Measurements from ENCODE around the gene ZNF354C. TPM values are rescaled to one million over a fixed set of nuclear protein-coding genes. Genes with fewer than 3 reads are reported as not detected.
"Not testable (repeated sequence)": the region's sequence is repeated elsewhere in the genome, so short reads cannot be mapped to it uniquely, and the experiment has no call there.

ZNF354C gene
- polyA plus RNA-seq, 1 donor from 2014 or later = 6.1 TPM

DNA sequence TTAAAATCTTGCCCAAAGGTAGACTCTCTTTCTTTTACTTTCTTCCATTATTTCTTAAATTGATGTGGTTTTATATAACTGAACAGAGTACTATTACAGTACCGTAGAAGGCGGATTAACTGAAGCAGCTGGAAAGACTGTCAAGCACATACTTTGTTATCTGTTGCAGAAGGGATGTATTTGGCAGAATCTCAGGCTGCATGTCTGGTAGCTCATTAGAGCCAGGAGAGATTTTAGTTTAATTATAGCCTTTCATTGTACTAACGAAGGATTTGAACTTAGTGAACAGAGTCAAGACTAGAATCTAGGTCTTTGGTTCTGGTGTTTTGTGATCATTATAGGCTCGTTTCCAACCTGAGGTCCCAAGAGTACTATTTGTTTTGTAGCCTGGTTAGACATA is 20.6 kb downstream of the ZNF354C start:
- no peaks in the 10 kb centered on the region for H3F3A ChIP-seq (ENCODE audit: insufficient read depth, low read length, poor library complexity, severe bottlenecking)
- H3K79me2 ChIP-seq (replicated peaks; ENCODE audit: insufficient read depth, low read length) = no peaks in the 10 kb centered on the region
- no peak overlapping the region for H3K4me2 ChIP-seq (ENCODE audit: low read length)
- H4K20me1 ChIP-seq (ENCODE audit: insufficient read depth) = no peaks in the 10 kb centered on the region
- H3K9me2 ChIP-seq (ENCODE audit: insufficient read depth, low read length) = no peaks in the 10 kb centered on the region
- H3K36me3 ChIP-seq (ENCODE audit: insufficient read depth, low read length) = no peaks in the 10 kb centered on the region
- peaks cover 21% of the 10 kb centered on the region for H3K9me3 ChIP-seq (ENCODE audit: low read length)
- H2AFZ ChIP-seq (ENCODE audit: low read depth, low read length) = no peak overlapping the region
- H3K4me3 ChIP-seq (ENCODE audit: low read length) = no peak overlapping the region
- H3K27me3 ChIP-seq (ENCODE audit: insufficient read depth, low read depth, low read length) = no peaks in the 10 kb centered on the region
- no peak overlapping the region for H3K27ac ChIP-seq (ENCODE audit: low read length)
- TF ChIP-seq, protein P1, sequence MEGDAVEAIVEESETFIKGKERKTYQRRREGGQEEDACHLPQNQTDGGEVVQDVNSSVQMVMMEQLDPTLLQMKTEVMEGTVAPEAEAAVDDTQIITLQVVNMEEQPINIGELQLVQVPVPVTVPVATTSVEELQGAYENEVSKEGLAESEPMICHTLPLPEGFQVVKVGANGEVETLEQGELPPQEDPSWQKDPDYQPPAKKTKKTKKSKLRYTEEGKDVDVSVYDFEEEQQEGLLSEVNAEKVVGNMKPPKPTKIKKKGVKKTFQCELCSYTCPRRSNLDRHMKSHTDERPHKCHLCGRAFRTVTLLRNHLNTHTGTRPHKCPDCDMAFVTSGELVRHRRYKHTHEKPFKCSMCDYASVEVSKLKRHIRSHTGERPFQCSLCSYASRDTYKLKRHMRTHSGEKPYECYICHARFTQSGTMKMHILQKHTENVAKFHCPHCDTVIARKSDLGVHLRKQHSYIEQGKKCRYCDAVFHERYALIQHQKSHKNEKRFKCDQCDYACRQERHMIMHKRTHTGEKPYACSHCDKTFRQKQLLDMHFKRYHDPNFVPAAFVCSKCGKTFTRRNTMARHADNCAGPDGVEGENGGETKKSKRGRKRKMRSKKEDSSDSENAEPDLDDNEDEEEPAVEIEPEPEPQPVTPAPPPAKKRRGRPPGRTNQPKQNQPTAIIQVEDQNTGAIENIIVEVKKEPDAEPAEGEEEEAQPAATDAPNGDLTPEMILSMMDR (IDR thresholded peaks at IDR 0.05; ENCODE audit: poor library complexity, severe bottlenecking) = no peak
- no peak for TF ChIP-seq EP300 (conservative IDR thresholded peaks at IDR 0.05; ENCODE audit: poor library complexity, severe bottlenecking)
- TF ChIP-seq SMC3 (conservative IDR thresholded peaks at IDR 0.05; ENCODE audit: poor library complexity) = no peak
- no peak for TF ChIP-seq RAD21 (conservative IDR thresholded peaks at IDR 0.05)
- TF ChIP-seq MXI1 (conservative IDR thresholded peaks at IDR 0.05; ENCODE audit: poor library complexity, severe bottlenecking) = no peak
- no peak for TF ChIP-seq EZH2 (IDR thresholded peaks at IDR 0.05; ENCODE audit: borderline replicate concordance, insufficient read depth, low read length, poor library complexity, severe bottlenecking)
- TF ChIP-seq, protein P2, sequence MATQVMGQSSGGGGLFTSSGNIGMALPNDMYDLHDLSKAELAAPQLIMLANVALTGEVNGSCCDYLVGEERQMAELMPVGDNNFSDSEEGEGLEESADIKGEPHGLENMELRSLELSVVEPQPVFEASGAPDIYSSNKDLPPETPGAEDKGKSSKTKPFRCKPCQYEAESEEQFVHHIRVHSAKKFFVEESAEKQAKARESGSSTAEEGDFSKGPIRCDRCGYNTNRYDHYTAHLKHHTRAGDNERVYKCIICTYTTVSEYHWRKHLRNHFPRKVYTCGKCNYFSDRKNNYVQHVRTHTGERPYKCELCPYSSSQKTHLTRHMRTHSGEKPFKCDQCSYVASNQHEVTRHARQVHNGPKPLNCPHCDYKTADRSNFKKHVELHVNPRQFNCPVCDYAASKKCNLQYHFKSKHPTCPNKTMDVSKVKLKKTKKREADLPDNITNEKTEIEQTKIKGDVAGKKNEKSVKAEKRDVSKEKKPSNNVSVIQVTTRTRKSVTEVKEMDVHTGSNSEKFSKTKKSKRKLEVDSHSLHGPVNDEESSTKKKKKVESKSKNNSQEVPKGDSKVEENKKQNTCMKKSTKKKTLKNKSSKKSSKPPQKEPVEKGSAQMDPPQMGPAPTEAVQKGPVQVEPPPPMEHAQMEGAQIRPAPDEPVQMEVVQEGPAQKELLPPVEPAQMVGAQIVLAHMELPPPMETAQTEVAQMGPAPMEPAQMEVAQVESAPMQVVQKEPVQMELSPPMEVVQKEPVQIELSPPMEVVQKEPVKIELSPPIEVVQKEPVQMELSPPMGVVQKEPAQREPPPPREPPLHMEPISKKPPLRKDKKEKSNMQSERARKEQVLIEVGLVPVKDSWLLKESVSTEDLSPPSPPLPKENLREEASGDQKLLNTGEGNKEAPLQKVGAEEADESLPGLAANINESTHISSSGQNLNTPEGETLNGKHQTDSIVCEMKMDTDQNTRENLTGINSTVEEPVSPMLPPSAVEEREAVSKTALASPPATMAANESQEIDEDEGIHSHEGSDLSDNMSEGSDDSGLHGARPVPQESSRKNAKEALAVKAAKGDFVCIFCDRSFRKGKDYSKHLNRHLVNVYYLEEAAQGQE (IDR thresholded peaks at IDR 0.05; ENCODE audit: borderline replicate concordance) = no peak
- no peak for TF ChIP-seq TAF1 (IDR thresholded peaks at IDR 0.05; ENCODE audit: low read depth)
- no peak overlapping the region for H3K9ac ChIP-seq (ENCODE audit: low read length)

DNA sequence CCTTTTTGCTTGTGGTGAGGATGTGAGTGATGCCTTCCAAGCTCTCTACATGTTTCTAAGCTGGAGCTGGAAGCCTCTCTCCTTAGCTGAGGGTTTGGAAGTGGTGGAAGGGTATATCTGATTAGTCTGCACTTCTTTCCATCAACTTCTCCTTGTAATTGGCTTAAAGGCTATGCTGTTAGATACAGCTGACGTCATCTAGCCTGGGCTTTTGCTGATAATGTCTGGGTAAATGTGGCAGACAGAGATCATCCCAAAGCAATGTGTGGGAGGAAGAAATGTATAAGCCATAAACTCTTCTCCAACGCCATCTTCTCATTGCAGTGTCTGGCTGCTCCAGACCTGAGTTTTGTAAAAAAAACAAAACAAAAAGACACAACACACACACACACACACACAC is 29.3 kb downstream of the ZNF354C start:
- Histone ChIP-seq H3K9me3 (ENCODE audit: low read length) (peaks cover 13% of the 10 kb centered on the region), H3K27ac (ENCODE audit: low read length) (no peak overlapping the region), H3F3A (ENCODE audit: insufficient read depth, low read length, poor library complexity, severe bottlenecking) (no peaks in the 10 kb centered on the region), H3K4me3 (ENCODE audit: low read length) (no peak overlapping the region), H3K9me2 (ENCODE audit: insufficient read depth, low read length) (no peaks in the 10 kb centered on the region), H3K79me2 (replicated peaks; ENCODE audit: insufficient read depth, low read length) (no peaks in the 10 kb centered on the region), H3K4me2 (ENCODE audit: low read length) (no peak overlapping the region), H3K36me3 (ENCODE audit: insufficient read depth, low read length) (no peaks in the 10 kb centered on the region), H4K20me1 (ENCODE audit: insufficient read depth) (no peaks in the 10 kb centered on the region), H2AFZ (ENCODE audit: low read depth, low read length) (no peak overlapping the region), H3K9ac (ENCODE audit: low read length) (no peak overlapping the region), H3K27me3 (ENCODE audit: insufficient read depth, low read depth, low read length) (no peaks in the 10 kb centered on the region)
- no peak for TF ChIP-seq TAF1 (IDR thresholded peaks at IDR 0.05; ENCODE audit: low read depth)
- TF ChIP-seq, protein P2 (IDR thresholded peaks at IDR 0.05; ENCODE audit: borderline replicate concordance) = no peak

DNA sequence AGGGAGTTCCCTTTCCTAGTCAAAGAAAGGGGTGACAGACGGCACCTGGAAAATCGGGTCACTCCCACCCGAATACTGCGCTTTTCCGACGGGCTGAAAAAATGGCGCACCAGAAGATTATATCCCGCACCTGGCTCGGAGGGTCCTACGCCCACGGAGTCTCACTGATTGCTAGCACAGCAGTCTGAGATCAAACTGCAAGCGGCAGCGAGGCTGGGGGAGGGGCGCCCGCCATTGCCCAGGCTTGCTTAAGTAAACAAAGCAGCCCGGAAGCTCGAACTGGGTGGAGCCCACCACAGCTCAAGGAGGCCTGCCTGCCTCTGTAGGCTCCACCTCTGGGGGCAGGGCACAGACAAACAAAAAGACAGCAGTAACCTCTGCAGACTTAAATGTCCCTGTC is 41.1 kb downstream of the ZNF354C start:
- not testable (repeated sequence) for H3K36me3 ChIP-seq (ENCODE audit: insufficient read depth, low read length); H4K20me1 ChIP-seq (ENCODE audit: insufficient read depth); H3K9me3 ChIP-seq (ENCODE audit: low read length); H3K9me2 ChIP-seq (ENCODE audit: insufficient read depth, low read length); H3K4me3 ChIP-seq (ENCODE audit: low read length); H3F3A ChIP-seq (ENCODE audit: insufficient read depth, low read length, poor library complexity, severe bottlenecking); H3K27ac ChIP-seq (ENCODE audit: low read length); H2AFZ ChIP-seq (ENCODE audit: low read depth, low read length); H3K79me2 ChIP-seq (replicated peaks; ENCODE audit: insufficient read depth, low read length); H3K9ac ChIP-seq (ENCODE audit: low read length); H3K27me3 ChIP-seq (ENCODE audit: insufficient read depth, low read depth, low read length); H3K4me2 ChIP-seq (ENCODE audit: low read length)
